ENCODE measurements around the gene FERMT3. TPM values are rescaled to one million over a fixed set of nuclear protein-coding genes. Genes with fewer than 3 reads are reported as not detected.

FERMT3 gene
- total RNA-seq, 1 donor from 2014 or later: 200 TPM

GRCh38 chr11:64268025-64268892 lies 61.7 kb downstream of the FERMT3 start:
- Mint-ChIP-seq H3K27me3 (no peaks in the 10 kb centered on the region), H3K36me3 (ENCODE audit: low read depth) (peaks cover 14% of the 10 kb centered on the region), H3K4me1 (peaks cover 26% of the 10 kb centered on the region), H3K4me3 (peak overlapping the region; percentile 96), H3K9me3 (no peaks in the 10 kb centered on the region), H3K27ac (peak overlapping the region; percentile 99)
- intact Hi-C loops (cut with micrococcal nuclease): loop anchor here (1.0 kb wide), 1 partner anchor 17 kb away; the partner anchor contains the start of gene PLCB3
- no peak for DNase-seq

- peak overlapping the region; percentile 99 for H3K27ac Mint-ChIP-seq
- no peaks in the 10 kb centered on the region for H3K9me3 Mint-ChIP-seq
- peak overlapping the region; percentile 96 for H3K4me3 Mint-ChIP-seq
- peak; percentile 89 for DNase-seq
- intact Hi-C loops (cut with micrococcal nuclease): loop anchor here (1.0 kb wide), 3 partner anchors 18 to 48 kb away; partner anchors contain the start of genes PLCB3 and TRMT112
- no peaks in the 10 kb centered on the region for H3K27me3 Mint-ChIP-seq
- peaks cover 14% of the 10 kb centered on the region for H3K36me3 Mint-ChIP-seq (ENCODE audit: low read depth)
- H3K4me1 Mint-ChIP-seq: peaks cover 26% of the 10 kb centered on the region
Measured at GRCh38 chr11:64268893-64269539, 62.5 kb downstream of the FERMT3 start.

GRCh38 chr11:64269540-64270220 lies 63.2 kb downstream of the FERMT3 start:
- DNase-seq: peak; percentile 99
- Mint-ChIP-seq H3K4me1 (peaks cover 26% of the 10 kb centered on the region), H3K27me3 (no peaks in the 10 kb centered on the region), H3K4me3 (peak overlapping the region; percentile 96), H3K36me3 (ENCODE audit: low read depth) (peaks cover 14% of the 10 kb centered on the region), H3K27ac (peak overlapping the region; percentile 99), H3K9me3 (no peaks in the 10 kb centered on the region)
- intact Hi-C loops (cut with micrococcal nuclease): loop anchor here (1.0 to 2.0 kb wide), 5 partner anchors 16 to 71 kb away; partner anchors contain the start of genes CCDC88B, ESRRA, GPR137 and TRMT112

Other genes with a start within 250 kb of the FERMT3 start
- 302 TPM in 2 replicates for gene COX8A, start 232.1 kb upstream of the FERMT3 start, total RNA-seq
- 105 and 115 TPM in 2 replicates for gene OTUB1, start 220.3 kb upstream of the FERMT3 start, total RNA-seq
- gene FLRT1, start 170.8 kb upstream of the FERMT3 start, total RNA-seq: not detected in 2 replicates
- 28.6 and 29.6 TPM in 2 replicates for gene MACROD1, start 40.6 kb upstream of the FERMT3 start, total RNA-seq
- 521 and 535 TPM in 2 replicates for gene STIP1, start 20.6 kb upstream of the FERMT3 start, total RNA-seq
- gene TRPT1, start 19.5 kb downstream of the FERMT3 start, total RNA-seq: 29.8 and 31.7 TPM in 2 replicates
- gene NUDT22, start 19.6 kb downstream of the FERMT3 start, total RNA-seq: 66.1 and 72.6 TPM in 2 replicates
- gene DNAJC4, start 23.8 kb downstream of the FERMT3 start, total RNA-seq: 19.9 and 20.0 TPM in 2 replicates
- 65.4 and 66.7 TPM in 2 replicates for gene VEGFB, start 27.9 kb downstream of the FERMT3 start, total RNA-seq
- gene FKBP2, start 34.4 kb downstream of the FERMT3 start, total RNA-seq: 28.8 and 30.6 TPM in 2 replicates
- 284 TPM in 2 replicates for gene PPP1R14B, start 40.2 kb downstream of the FERMT3 start, total RNA-seq
- gene PLCB3, start 44.8 kb downstream of the FERMT3 start, total RNA-seq: 16.6 and 16.7 TPM in 2 replicates
- 34.0 and 35.5 TPM in 2 replicates for gene BAD, start 77.9 kb downstream of the FERMT3 start, total RNA-seq
- 45.6 and 47.6 TPM in 2 replicates for gene GPR137, start 79.1 kb downstream of the FERMT3 start, total RNA-seq
- gene KCNK4, start 84.6 kb downstream of the FERMT3 start, total RNA-seq: 0.23 and 0.24 TPM in 2 replicates
- not detected in 2 replicates for gene CATSPERZ, start 93.6 kb downstream of the FERMT3 start, total RNA-seq
- gene ESRRA, start 98.8 kb downstream of the FERMT3 start, total RNA-seq: 59.6 and 60.6 TPM in 2 replicates
- 319 and 320 TPM in 2 replicates for gene TRMT112, start 110.8 kb downstream of the FERMT3 start, total RNA-seq
- gene PRDX5, start 111.4 kb downstream of the FERMT3 start, total RNA-seq: 98.0 and 104 TPM in 2 replicates
- gene CCDC88B, start 133.5 kb downstream of the FERMT3 start, total RNA-seq: 116 and 119 TPM in 2 replicates
- 46.3 and 48.6 TPM in 2 replicates for gene RPS6KA4, start 152.4 kb downstream of the FERMT3 start, total RNA-seq

Measured in activated CD4-positive, alpha-beta T cell treated with anti-CD3 and anti-CD28 coated beads, Interleukin-2, amount 10 ng/mL, durations not matched to agents 24 days and 14 days (primary cell).